ENCODE results near the gene CDK18.

CDK18 gene

GRCh38 chr1:205576805-205577761 lies 72.6 kb downstream of the CDK18 start:
- H3K9ac ChIP-seq (ENCODE audit: low read length): no peak overlapping the region
- no peak overlapping the region for H3K4me3 ChIP-seq (ENCODE audit: low read length)
- H3K4me1 ChIP-seq (ENCODE audit: control insufficient read depth, insufficient read depth, low read length): peaks cover 23% of the 10 kb centered on the region
- no peaks in the 10 kb centered on the region for H3K9me3 ChIP-seq (ENCODE audit: control insufficient read depth, low read length)
- H3K27me3 ChIP-seq (ENCODE audit: control insufficient read depth, insufficient read depth, low read length): peaks cover 4% of the 10 kb centered on the region
- H3K36me3 ChIP-seq (ENCODE audit: control insufficient read depth, insufficient read depth, low read length): no peaks in the 10 kb centered on the region

- H3K9ac ChIP-seq (ENCODE audit: low read length): no peak overlapping the region
- no peak overlapping the region for H3K4me3 ChIP-seq (ENCODE audit: low read length)
- H3K27me3 ChIP-seq (ENCODE audit: control insufficient read depth, insufficient read depth, low read length): peaks cover 4% of the 10 kb centered on the region
- H3K9me3 ChIP-seq (ENCODE audit: control insufficient read depth, low read length): no peaks in the 10 kb centered on the region
- peaks cover 33% of the 10 kb centered on the region for H3K4me1 ChIP-seq (ENCODE audit: control insufficient read depth, insufficient read depth, low read length)
- H3K36me3 ChIP-seq (ENCODE audit: control insufficient read depth, insufficient read depth, low read length): no peaks in the 10 kb centered on the region
Measured at GRCh38 chr1:205577874-205578658, 73.6 kb downstream of the CDK18 start.

GRCh38 chr1:205578780-205579571 lies 74.5 kb downstream of the CDK18 start:
- H3K27me3 ChIP-seq (ENCODE audit: control insufficient read depth, insufficient read depth, low read length): peaks cover 4% of the 10 kb centered on the region
- H3K9ac ChIP-seq (ENCODE audit: low read length): no peak overlapping the region
- no peaks in the 10 kb centered on the region for H3K36me3 ChIP-seq (ENCODE audit: control insufficient read depth, insufficient read depth, low read length)
- peaks cover 36% of the 10 kb centered on the region for H3K4me1 ChIP-seq (ENCODE audit: control insufficient read depth, insufficient read depth, low read length)
- H3K4me3 ChIP-seq (ENCODE audit: low read length): no peak overlapping the region
- H3K9me3 ChIP-seq (ENCODE audit: control insufficient read depth, low read length): no peaks in the 10 kb centered on the region

GRCh38 chr1:205579711-205580110 lies 75.2 kb downstream of the CDK18 start:
- no peak overlapping the region for H3K4me3 ChIP-seq (ENCODE audit: low read length)
- H3K9ac ChIP-seq (ENCODE audit: low read length): no peak overlapping the region
- H3K36me3 ChIP-seq (ENCODE audit: control insufficient read depth, insufficient read depth, low read length): no peaks in the 10 kb centered on the region
- no peaks in the 10 kb centered on the region for H3K9me3 ChIP-seq (ENCODE audit: control insufficient read depth, low read length)
- H3K4me1 ChIP-seq (ENCODE audit: control insufficient read depth, insufficient read depth, low read length): peaks cover 37% of the 10 kb centered on the region
- H3K27me3 ChIP-seq (ENCODE audit: control insufficient read depth, insufficient read depth, low read length): peaks cover 4% of the 10 kb centered on the region

- Histone ChIP-seq H3K36me3 (ENCODE audit: control insufficient read depth, insufficient read depth, low read length) (no peaks in the 10 kb centered on the region), H3K9ac (ENCODE audit: low read length) (no peak overlapping the region), H3K4me3 (ENCODE audit: low read length) (no peak overlapping the region), H3K9me3 (ENCODE audit: control insufficient read depth, low read length) (no peaks in the 10 kb centered on the region), H3K27me3 (ENCODE audit: control insufficient read depth, insufficient read depth, low read length) (no peaks in the 10 kb centered on the region), H3K4me1 (ENCODE audit: control insufficient read depth, insufficient read depth, low read length) (peaks cover 40% of the 10 kb centered on the region)
Measured at GRCh38 chr1:205580140-205580922, 75.9 kb downstream of the CDK18 start.

- Histone ChIP-seq H3K4me1 (ENCODE audit: control insufficient read depth, insufficient read depth, low read length) (peaks cover 40% of the 10 kb centered on the region), H3K27me3 (ENCODE audit: control insufficient read depth, insufficient read depth, low read length) (no peaks in the 10 kb centered on the region), H3K36me3 (ENCODE audit: control insufficient read depth, insufficient read depth, low read length) (no peaks in the 10 kb centered on the region), H3K4me3 (ENCODE audit: low read length) (no peak overlapping the region), H3K9me3 (ENCODE audit: control insufficient read depth, low read length) (no peaks in the 10 kb centered on the region), H3K9ac (ENCODE audit: low read length) (no peak overlapping the region)
Measured at GRCh38 chr1:205580923-205581180, 76.4 kb downstream of the CDK18 start.

- Histone ChIP-seq H3K4me1 (ENCODE audit: control insufficient read depth, insufficient read depth, low read length) (peaks cover 36% of the 10 kb centered on the region), H3K36me3 (ENCODE audit: control insufficient read depth, insufficient read depth, low read length) (no peaks in the 10 kb centered on the region), H3K9me3 (ENCODE audit: control insufficient read depth, low read length) (no peaks in the 10 kb centered on the region), H3K9ac (ENCODE audit: low read length) (no peak overlapping the region), H3K4me3 (ENCODE audit: low read length) (no peak overlapping the region), H3K27me3 (ENCODE audit: control insufficient read depth, insufficient read depth, low read length) (no peaks in the 10 kb centered on the region)
Measured at GRCh38 chr1:205581321-205581980, 77.0 kb downstream of the CDK18 start.

- no peaks in the 10 kb centered on the region for H3K27me3 ChIP-seq (ENCODE audit: control insufficient read depth, insufficient read depth, low read length)
- no peaks in the 10 kb centered on the region for H3K36me3 ChIP-seq (ENCODE audit: control insufficient read depth, insufficient read depth, low read length)
- H3K4me3 ChIP-seq (ENCODE audit: low read length): no peak overlapping the region
- no peak overlapping the region for H3K9ac ChIP-seq (ENCODE audit: low read length)
- no peaks in the 10 kb centered on the region for H3K9me3 ChIP-seq (ENCODE audit: control insufficient read depth, low read length)
- peaks cover 31% of the 10 kb centered on the region for H3K4me1 ChIP-seq (ENCODE audit: control insufficient read depth, insufficient read depth, low read length)
Measured at GRCh38 chr1:205582046-205582445, 77.6 kb downstream of the CDK18 start.

Measured in mucosa of stomach (tissue), 1 donor.